ENCODE data around the gene ENDOU. TPM values are rescaled to one million over a fixed set of nuclear protein-coding genes. Genes with fewer than 3 reads are reported as not detected.

Gene ENDOU
- total RNA-seq, 4 donors from 2014 or later: 0.28 to 0.64 TPM; not detected in 2

GRCh38 chr12:47750229-47750798 lies 25.0 kb upstream of the ENDOU start:
- no peak overlapping the region for H3K4me3 ChIP-seq
- H3K9me3 ChIP-seq: no peaks in the 10 kb centered on the region
- H3K27ac ChIP-seq: no peak overlapping the region
- TF ChIP-seq POLR2A (IDR thresholded peaks at IDR 0.05): no peak
- intact Hi-C loops (cut with DNase I; ENCODE audit: low total_unique reads): no loop called here
- no peaks in the 10 kb centered on the region for H3K27me3 ChIP-seq
- peaks cover 0 to 3% of the 10 kb centered on the region in 2 donors for H3K4me1 ChIP-seq
- H3K36me3 ChIP-seq: no peaks in the 10 kb centered on the region
- DNase-seq: no peak

GRCh38 chr12:47748899-47749298 lies 23.6 kb upstream of the ENDOU start:
- no peaks in the 10 kb centered on the region for H3K27me3 ChIP-seq
- no peak overlapping the region for H3K27ac ChIP-seq
- intact Hi-C loops (cut with DNase I; ENCODE audit: low total_unique reads): loop anchor here (10.0 kb wide), 1 partner anchor 86 kb away; no protein-coding TSS in a partner anchor
- H3K4me3 ChIP-seq: no peak overlapping the region
- H3K4me1 ChIP-seq: peaks cover 0 to 3% of the 10 kb centered on the region in 2 donors
- TF ChIP-seq CTCF (IDR thresholded peaks at IDR 0.05): no peak
- no peak for TF ChIP-seq POLR2A (IDR thresholded peaks at IDR 0.05)
- DNase-seq: no peak
- no peaks in the 10 kb centered on the region for H3K9me3 ChIP-seq
- no peaks in the 10 kb centered on the region for H3K36me3 ChIP-seq

GRCh38 chr12:47748507-47748828 lies 23.2 kb upstream of the ENDOU start:
- no peaks in the 10 kb centered on the region for H3K27me3 ChIP-seq
- H3K4me1 ChIP-seq: peaks cover 0 to 3% of the 10 kb centered on the region in 2 donors
- TF ChIP-seq CTCF (IDR thresholded peaks at IDR 0.05) (no peak), POLR2A (IDR thresholded peaks at IDR 0.05) (no peak)
- no peaks in the 10 kb centered on the region for H3K36me3 ChIP-seq
- no peak overlapping the region for H3K27ac ChIP-seq
- no peak overlapping the region for H3K4me3 ChIP-seq
- DNase-seq: no peak
- no peaks in the 10 kb centered on the region for H3K9me3 ChIP-seq
- intact Hi-C loops (cut with DNase I; ENCODE audit: low total_unique reads): loop anchor here (10.0 kb wide), 1 partner anchor 86 kb away; no protein-coding TSS in a partner anchor

- Histone ChIP-seq H3K4me3 (no peak overlapping the region), H3K27me3 (no peaks in the 10 kb centered on the region), H3K27ac (no peak overlapping the region), H3K4me1 (no peaks in the 10 kb centered on the region), H3K36me3 (no peaks in the 10 kb centered on the region), H3K9me3 (no peaks in the 10 kb centered on the region)
- DNase-seq: no peak
- TF ChIP-seq CTCF (IDR thresholded peaks at IDR 0.05): no peak
- no peak for TF ChIP-seq POLR2A (IDR thresholded peaks at IDR 0.05)
- intact Hi-C loops (cut with DNase I; ENCODE audit: low total_unique reads): loop anchor here (10.0 kb wide), 1 partner anchor 87 kb away; no protein-coding TSS in a partner anchor
These were observed 22.6 kb upstream of the ENDOU start for GRCh38 chr12:47747596-47748506.

- H3K27ac ChIP-seq: no peak overlapping the region
- no peak overlapping the region for H3K4me3 ChIP-seq
- no peaks in the 10 kb centered on the region for H3K36me3 ChIP-seq
- no peaks in the 10 kb centered on the region for H3K4me1 ChIP-seq
- TF ChIP-seq CTCF (IDR thresholded peaks at IDR 0.05): no peak
- no peak for TF ChIP-seq POLR2A (IDR thresholded peaks at IDR 0.05)
- intact Hi-C loops (cut with DNase I; ENCODE audit: low total_unique reads): loop anchor here (10.0 kb wide), 1 partner anchor 88 kb away; no protein-coding TSS in a partner anchor
- DNase-seq: no peak
- H3K27me3 ChIP-seq: no peaks in the 10 kb centered on the region
- no peaks in the 10 kb centered on the region for H3K9me3 ChIP-seq
These were observed 21.8 kb upstream of the ENDOU start for GRCh38 chr12:47747126-47747525.
